HCT116 (cell line): ENCODE results near the gene LRRN2.

Experiments
- POLR2A ChIP-seq: IDR thresholded peaks from 2 replicates; pipeline ENCODE4 v1.7.0; 2011; ENCODE audit warnings: borderline replicate concordance; ENCODE audit not compliant: insufficient read depth, insufficient read length; ENCODE audit errors: extremely low read depth
- POLR2AphosphoS5 ChIP-seq: IDR thresholded peaks from 2 replicates; pipeline ENCODE4 v1.6.1; 2011; ENCODE audit warnings: mild to moderate bottlenecking, low read depth, low read length, moderate library complexity
- RAD21 ChIP-seq: IDR thresholded peaks from 2 replicates; pipeline ENCODE4 v1.6.1; 2012; ENCODE audit warnings: low read depth, mild to moderate bottlenecking
- SIN3A ChIP-seq: IDR thresholded peaks from 2 replicates; pipeline ENCODE4 v1.6.1; 2012; ENCODE audit warnings: low read depth
- SP1 ChIP-seq: IDR thresholded peaks from 2 replicates; pipeline ENCODE4 v1.6.1; 2012; ENCODE audit warnings: low read depth
- SRF ChIP-seq: IDR thresholded peaks from 2 replicates; pipeline ENCODE4 v1.6.1; 2012; ENCODE audit warnings: low read depth
- TF ChIP-seq, protein P1 (sequence below), 3 experiments: fragments of 200-600 bp in 1 of 3; sonication (generic) in 1 of 3; IDR thresholded peaks in 2 of 3; conservative IDR thresholded peaks in 1 of 3; 2 replicates each; pipeline ENCODE4 v1.5.1; 2012 to 2017; ENCODE audit warnings: low read depth in 2 of 3, low read length in 2 of 3, antibody characterized with exemption in 1 of 3, borderline replicate concordance in 1 of 3, control low read depth in 1 of 3, mild to moderate bottlenecking in 1 of 3, mixed read lengths in 1 of 3, mixed run types in 1 of 3, moderate library complexity in 1 of 3; ENCODE audit not compliant: insufficient read depth in 1 of 3

DNA sequence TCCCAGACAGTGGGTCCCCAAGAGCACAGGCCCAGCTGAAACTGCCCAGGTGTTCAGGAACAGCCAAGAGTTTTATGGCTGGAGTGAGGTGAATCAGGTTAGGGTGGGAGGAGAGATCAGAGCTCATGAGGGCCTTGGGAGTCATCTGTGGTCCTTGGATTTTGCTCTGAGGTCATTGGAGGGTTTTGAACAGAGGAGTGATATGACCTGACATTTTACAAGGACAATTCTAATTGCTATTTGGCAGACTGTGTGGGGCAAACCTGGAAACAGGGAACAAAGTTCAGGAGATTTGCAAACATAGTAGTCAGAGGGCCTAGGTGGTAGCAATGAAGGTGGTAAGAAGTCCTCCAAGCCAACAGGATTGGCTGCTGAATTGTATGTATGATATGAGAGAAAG lies 31.1 kb upstream of the LRRN2 start:
- TF ChIP-seq POLR2AphosphoS5 = no peak
- TF ChIP-seq, protein P1, sequence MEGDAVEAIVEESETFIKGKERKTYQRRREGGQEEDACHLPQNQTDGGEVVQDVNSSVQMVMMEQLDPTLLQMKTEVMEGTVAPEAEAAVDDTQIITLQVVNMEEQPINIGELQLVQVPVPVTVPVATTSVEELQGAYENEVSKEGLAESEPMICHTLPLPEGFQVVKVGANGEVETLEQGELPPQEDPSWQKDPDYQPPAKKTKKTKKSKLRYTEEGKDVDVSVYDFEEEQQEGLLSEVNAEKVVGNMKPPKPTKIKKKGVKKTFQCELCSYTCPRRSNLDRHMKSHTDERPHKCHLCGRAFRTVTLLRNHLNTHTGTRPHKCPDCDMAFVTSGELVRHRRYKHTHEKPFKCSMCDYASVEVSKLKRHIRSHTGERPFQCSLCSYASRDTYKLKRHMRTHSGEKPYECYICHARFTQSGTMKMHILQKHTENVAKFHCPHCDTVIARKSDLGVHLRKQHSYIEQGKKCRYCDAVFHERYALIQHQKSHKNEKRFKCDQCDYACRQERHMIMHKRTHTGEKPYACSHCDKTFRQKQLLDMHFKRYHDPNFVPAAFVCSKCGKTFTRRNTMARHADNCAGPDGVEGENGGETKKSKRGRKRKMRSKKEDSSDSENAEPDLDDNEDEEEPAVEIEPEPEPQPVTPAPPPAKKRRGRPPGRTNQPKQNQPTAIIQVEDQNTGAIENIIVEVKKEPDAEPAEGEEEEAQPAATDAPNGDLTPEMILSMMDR (IDR thresholded peaks at IDR 0.05 in 2 of 3, conservative IDR thresholded peaks at IDR 0.05 in 1 of 3; ENCODE audit: borderline replicate concordance in 1 of 3, insufficient read depth in 1 of 3, low read depth in 2 of 3, low read length in 2 of 3) = no peak
- TF ChIP-seq RAD21 = no peak
- TF ChIP-seq SIN3A = no peak
- TF ChIP-seq POLR2A = no peak
- TF ChIP-seq SP1 = no peak
- no peak for TF ChIP-seq SRF
